ENCODE measurements around the gene TMEM175.

Gene TMEM175

DNA sequence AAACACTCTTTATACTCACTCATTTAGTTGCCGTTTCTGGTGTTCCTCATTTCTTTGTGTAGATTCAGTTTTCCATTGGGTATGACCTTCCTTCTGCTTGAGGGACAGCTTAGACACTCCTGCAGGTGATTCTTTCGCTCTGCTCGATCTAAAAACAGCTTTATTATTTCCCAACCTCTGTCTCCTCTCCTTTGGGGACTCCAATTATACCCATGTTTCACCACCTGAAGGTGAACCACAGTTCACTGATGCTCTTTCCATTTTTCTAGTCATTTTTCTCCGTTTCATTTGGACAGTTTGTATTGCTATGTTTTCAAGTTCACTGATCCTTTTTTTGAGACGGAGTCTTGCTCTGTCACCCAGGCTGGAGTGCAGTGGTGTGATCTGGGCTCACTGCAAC lies 74.6 kb downstream of the TMEM175 start:
- TF ChIP-seq, protein P1, sequence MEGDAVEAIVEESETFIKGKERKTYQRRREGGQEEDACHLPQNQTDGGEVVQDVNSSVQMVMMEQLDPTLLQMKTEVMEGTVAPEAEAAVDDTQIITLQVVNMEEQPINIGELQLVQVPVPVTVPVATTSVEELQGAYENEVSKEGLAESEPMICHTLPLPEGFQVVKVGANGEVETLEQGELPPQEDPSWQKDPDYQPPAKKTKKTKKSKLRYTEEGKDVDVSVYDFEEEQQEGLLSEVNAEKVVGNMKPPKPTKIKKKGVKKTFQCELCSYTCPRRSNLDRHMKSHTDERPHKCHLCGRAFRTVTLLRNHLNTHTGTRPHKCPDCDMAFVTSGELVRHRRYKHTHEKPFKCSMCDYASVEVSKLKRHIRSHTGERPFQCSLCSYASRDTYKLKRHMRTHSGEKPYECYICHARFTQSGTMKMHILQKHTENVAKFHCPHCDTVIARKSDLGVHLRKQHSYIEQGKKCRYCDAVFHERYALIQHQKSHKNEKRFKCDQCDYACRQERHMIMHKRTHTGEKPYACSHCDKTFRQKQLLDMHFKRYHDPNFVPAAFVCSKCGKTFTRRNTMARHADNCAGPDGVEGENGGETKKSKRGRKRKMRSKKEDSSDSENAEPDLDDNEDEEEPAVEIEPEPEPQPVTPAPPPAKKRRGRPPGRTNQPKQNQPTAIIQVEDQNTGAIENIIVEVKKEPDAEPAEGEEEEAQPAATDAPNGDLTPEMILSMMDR (IDR thresholded peaks at IDR 0.05): no peak
